SK-N-SH treated with all-trans-retinoic acid at 6 μM for 48 hours (cell line): ENCODE measurements around the gene ETV6.

ENCODE experiments used
- ATAC-seq: fragments of 200-7000 bp; cut with Tn5 transposase; 3 replicates; pipeline ENCODE4 v1.9.1; 2020; ENCODE audit warnings: mild to moderate bottlenecking, moderate library complexity
- ARNTL ChIP-seq: fragments of 450-650 bp; formaldehyde crosslinking; IDR thresholded peaks from 2 replicates; pipeline ENCODE4 v1.5.0; 2020; ENCODE audit warnings: low read depth, mild to moderate bottlenecking, moderate library complexity, borderline replicate concordance
- CREB5 ChIP-seq: fragments of 250-450 bp; sonication (Bioruptor Pico); IDR thresholded peaks from 2 replicates; pipeline ENCODE4 v1.5.1; 2020; ENCODE audit warnings: low read depth, mild to moderate bottlenecking, moderate library complexity
- CSDC2 ChIP-seq: fragments of 250-450 bp; sonication (Bioruptor Pico); IDR thresholded peaks from 2 replicates; pipeline ENCODE4 v1.5.0; 2020; ENCODE audit warnings: mild to moderate bottlenecking, moderate library complexity
- ESRRG ChIP-seq: fragments of 250-450 bp; sonication (Bioruptor Pico); IDR thresholded peaks from 2 replicates; pipeline ENCODE4 v1.6.1; 2021; ENCODE audit warnings: mild to moderate bottlenecking
- ISL1 ChIP-seq: fragments of 250-450 bp; sonication (Bioruptor Pico); IDR thresholded peaks from 2 replicates; pipeline ENCODE4 v2.1.2; 2022; ENCODE audit warnings: mild to moderate bottlenecking, moderate library complexity
- OSR1 ChIP-seq: fragments of 250-450 bp; sonication (Bioruptor Pico); IDR thresholded peaks from 2 replicates; pipeline ENCODE4 v1.8.0; 2022; ENCODE audit warnings: moderate library complexity, mild to moderate bottlenecking, inconsistent platforms
- PATZ1 ChIP-seq: fragments of 250-450 bp; sonication (Bioruptor Pico); IDR thresholded peaks from 2 replicates; pipeline ENCODE4 v1.8.0; 2020; ENCODE audit warnings: mild to moderate bottlenecking, moderate library complexity, borderline replicate concordance
- RARB ChIP-seq: fragments of 250-450 bp; sonication (Bioruptor Pico); IDR thresholded peaks from 2 replicates; pipeline ENCODE4 v1.8.0; 2021; ENCODE audit warnings: mild to moderate bottlenecking, moderate library complexity
- SNAI2 ChIP-seq: fragments of 250-450 bp; sonication (Bioruptor Pico); IDR thresholded peaks from 2 replicates; pipeline ENCODE4 v1.5.0; 2020; ENCODE audit warnings: mild to moderate bottlenecking, moderate library complexity
- TCF4 ChIP-seq: fragments of 250-450 bp; sonication (Bioruptor Pico); IDR thresholded peaks from 2 replicates; pipeline ENCODE4 v1.8.0; 2021; ENCODE audit warnings: mild to moderate bottlenecking, moderate library complexity, borderline replicate concordance
- TOX ChIP-seq: fragments of 250-450 bp; sonication (Bioruptor Pico); IDR thresholded peaks from 2 replicates; pipeline ENCODE4 v1.8.0; 2021; ENCODE audit warnings: mild to moderate bottlenecking, moderate library complexity, borderline replicate concordance
- ZFP3 ChIP-seq: fragments of 250-450 bp; sonication (Bioruptor Pico); IDR thresholded peaks from 2 replicates; pipeline ENCODE4 v1.5.0; 2020; ENCODE audit warnings: mild to moderate bottlenecking, moderate library complexity
- ZFP30 ChIP-seq: fragments of 450-650 bp; formaldehyde crosslinking; IDR thresholded peaks from 2 replicates; pipeline ENCODE4 v1.5.0; 2022; ENCODE audit warnings: mild to moderate bottlenecking, moderate library complexity
- ZNF565 ChIP-seq: fragments of 450-650 bp; formaldehyde crosslinking; conservative IDR thresholded peaks from 2 replicates; pipeline ENCODE4 v1.5.0; 2020; ENCODE audit warnings: low read depth, mild to moderate bottlenecking, moderate library complexity
- ZNF70 ChIP-seq: fragments of 450-650 bp; formaldehyde crosslinking; IDR thresholded peaks from 2 replicates; pipeline ENCODE4 v1.5.0; 2020; ENCODE audit warnings: mild to moderate bottlenecking, moderate library complexity
- ZNF8 ChIP-seq: fragments of 450-650 bp; formaldehyde crosslinking; IDR thresholded peaks from 2 replicates; pipeline ENCODE4 v1.5.0; 2020; ENCODE audit warnings: mild to moderate bottlenecking, moderate library complexity
- TF ChIP-seq, protein P1 (sequence below): fragments of 250-450 bp; sonication (Bioruptor Pico); IDR thresholded peaks from 2 replicates; pipeline ENCODE4 v1.8.0; 2021; ENCODE audit warnings: low read depth, mild to moderate bottlenecking, moderate library complexity, borderline replicate concordance
- TF ChIP-seq, protein P2 (sequence below): fragments of 250-450 bp; sonication (Bioruptor Pico); IDR thresholded peaks from 2 replicates; pipeline ENCODE4 v1.5.1; 2021; ENCODE audit warnings: mild to moderate bottlenecking, moderate library complexity
- TF ChIP-seq, protein P3 (sequence below): fragments of 250-450 bp; sonication (Bioruptor Pico); IDR thresholded peaks from 2 replicates; pipeline ENCODE4 v1.5.0; 2020; ENCODE audit warnings: mild to moderate bottlenecking, moderate library complexity

The ETV6 gene

GRCh38 chr12:11777451-11777850 is 128.0 kb downstream of the ETV6 start (continued):
- no peak for TF ChIP-seq PATZ1 (CRISPR knock-in tag)
- no peak for TF ChIP-seq TOX (CRISPR knock-in tag)

DNA sequence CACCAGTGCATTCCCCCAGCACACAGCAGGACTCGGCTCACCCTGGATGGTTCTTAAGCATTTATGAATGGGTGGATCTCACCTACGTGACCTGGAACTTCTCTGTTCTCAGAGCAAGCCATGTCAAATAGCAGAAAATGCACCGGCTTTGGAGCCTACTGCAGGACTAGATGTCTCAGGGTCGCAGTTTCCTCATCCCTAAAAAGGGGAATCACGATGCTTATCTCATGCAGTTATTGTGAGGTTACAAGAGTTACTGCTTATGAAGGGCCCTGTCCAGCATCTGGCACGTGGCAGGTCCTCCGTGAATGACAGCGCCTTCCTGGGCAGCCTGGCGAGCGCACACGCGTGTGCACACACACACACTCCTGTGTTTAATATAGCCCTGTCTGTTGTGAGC is 128.5 kb downstream of the ETV6 start:
- no peak for ATAC-seq
- TF ChIP-seq ZFP30 (CRISPR knock-in tag) (no peak), ISL1 (no peak), ZNF70 (CRISPR knock-in tag) (no peak), ZFP3 (CRISPR knock-in tag) (no peak), SNAI2 (CRISPR knock-in tag) (no peak), CREB5 (CRISPR knock-in tag) (no peak), ZNF8 (no peak), ARNTL (CRISPR knock-in tag) (no peak), RARB (CRISPR knock-in tag) (no peak), ZNF565 (CRISPR knock-in tag) (no peak), CSDC2 (CRISPR knock-in tag) (no peak), PATZ1 (CRISPR knock-in tag) (no peak), ESRRG (CRISPR knock-in tag) (no peak), OSR1 (CRISPR knock-in tag) (no peak), TCF4 (no peak)
- TF ChIP-seq, protein P1, sequence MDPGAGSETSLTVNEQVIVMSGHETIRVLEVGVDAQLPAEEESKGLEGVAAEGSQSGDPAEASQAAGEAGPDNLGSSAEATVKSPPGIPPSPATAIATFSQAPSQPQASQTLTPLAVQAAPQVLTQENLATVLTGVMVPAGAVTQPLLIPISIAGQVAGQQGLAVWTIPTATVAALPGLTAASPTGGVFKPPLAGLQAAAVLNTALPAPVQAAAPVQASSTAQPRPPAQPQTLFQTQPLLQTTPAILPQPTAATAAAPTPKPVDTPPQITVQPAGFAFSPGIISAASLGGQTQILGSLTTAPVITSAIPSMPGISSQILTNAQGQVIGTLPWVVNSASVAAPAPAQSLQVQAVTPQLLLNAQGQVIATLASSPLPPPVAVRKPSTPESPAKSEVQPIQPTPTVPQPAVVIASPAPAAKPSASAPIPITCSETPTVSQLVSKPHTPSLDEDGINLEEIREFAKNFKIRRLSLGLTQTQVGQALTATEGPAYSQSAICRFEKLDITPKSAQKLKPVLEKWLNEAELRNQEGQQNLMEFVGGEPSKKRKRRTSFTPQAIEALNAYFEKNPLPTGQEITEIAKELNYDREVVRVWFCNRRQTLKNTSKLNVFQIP (CRISPR knock-in tag): no peak
- TF ChIP-seq, protein P2, sequence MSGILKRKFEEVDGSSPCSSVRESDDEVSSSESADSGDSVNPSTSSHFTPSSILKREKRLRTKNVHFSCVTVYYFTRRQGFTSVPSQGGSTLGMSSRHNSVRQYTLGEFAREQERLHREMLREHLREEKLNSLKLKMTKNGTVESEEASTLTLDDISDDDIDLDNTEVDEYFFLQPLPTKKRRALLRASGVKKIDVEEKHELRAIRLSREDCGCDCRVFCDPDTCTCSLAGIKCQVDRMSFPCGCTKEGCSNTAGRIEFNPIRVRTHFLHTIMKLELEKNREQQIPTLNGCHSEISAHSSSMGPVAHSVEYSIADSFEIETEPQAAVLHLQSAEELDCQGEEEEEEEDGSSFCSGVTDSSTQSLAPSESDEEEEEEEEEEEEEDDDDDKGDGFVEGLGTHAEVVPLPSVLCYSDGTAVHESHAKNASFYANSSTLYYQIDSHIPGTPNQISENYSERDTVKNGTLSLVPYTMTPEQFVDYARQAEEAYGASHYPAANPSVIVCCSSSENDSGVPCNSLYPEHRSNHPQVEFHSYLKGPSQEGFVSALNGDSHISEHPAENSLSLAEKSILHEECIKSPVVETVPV: no peak
- TF ChIP-seq, protein P3, sequence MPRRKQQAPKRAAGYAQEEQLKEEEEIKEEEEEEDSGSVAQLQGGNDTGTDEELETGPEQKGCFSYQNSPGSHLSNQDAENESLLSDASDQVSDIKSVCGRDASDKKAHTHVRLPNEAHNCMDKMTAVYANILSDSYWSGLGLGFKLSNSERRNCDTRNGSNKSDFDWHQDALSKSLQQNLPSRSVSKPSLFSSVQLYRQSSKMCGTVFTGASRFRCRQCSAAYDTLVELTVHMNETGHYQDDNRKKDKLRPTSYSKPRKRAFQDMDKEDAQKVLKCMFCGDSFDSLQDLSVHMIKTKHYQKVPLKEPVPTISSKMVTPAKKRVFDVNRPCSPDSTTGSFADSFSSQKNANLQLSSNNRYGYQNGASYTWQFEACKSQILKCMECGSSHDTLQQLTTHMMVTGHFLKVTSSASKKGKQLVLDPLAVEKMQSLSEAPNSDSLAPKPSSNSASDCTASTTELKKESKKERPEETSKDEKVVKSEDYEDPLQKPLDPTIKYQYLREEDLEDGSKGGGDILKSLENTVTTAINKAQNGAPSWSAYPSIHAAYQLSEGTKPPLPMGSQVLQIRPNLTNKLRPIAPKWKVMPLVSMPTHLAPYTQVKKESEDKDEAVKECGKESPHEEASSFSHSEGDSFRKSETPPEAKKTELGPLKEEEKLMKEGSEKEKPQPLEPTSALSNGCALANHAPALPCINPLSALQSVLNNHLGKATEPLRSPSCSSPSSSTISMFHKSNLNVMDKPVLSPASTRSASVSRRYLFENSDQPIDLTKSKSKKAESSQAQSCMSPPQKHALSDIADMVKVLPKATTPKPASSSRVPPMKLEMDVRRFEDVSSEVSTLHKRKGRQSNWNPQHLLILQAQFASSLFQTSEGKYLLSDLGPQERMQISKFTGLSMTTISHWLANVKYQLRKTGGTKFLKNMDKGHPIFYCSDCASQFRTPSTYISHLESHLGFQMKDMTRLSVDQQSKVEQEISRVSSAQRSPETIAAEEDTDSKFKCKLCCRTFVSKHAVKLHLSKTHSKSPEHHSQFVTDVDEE (CRISPR knock-in tag): no peak
